Choroid plexus epithelial cell (primary cell): ENCODE measurements around the gene MXD1.

ENCODE experiments used
- DNase-seq: peaks from one replicate; pipeline ENCODE4 v3.0.0-alpha.2; 2010; ENCODE audit warnings: low read depth
- H3K4me3 ChIP-seq: 2 replicates; pipeline ENCODE4 v1.5.1; 2011; ENCODE audit warnings: low read depth, mild to moderate bottlenecking, control low read depth, low read length, moderate library complexity
- TF ChIP-seq, protein P1 (sequence below): conservative IDR thresholded peaks from 2 replicates; pipeline ENCODE4 v1.5.1; 2011; ENCODE audit warnings: low read depth, mild to moderate bottlenecking, control low read depth, inconsistent platforms, low read length, moderate library complexity

MXD1 gene

DNA sequence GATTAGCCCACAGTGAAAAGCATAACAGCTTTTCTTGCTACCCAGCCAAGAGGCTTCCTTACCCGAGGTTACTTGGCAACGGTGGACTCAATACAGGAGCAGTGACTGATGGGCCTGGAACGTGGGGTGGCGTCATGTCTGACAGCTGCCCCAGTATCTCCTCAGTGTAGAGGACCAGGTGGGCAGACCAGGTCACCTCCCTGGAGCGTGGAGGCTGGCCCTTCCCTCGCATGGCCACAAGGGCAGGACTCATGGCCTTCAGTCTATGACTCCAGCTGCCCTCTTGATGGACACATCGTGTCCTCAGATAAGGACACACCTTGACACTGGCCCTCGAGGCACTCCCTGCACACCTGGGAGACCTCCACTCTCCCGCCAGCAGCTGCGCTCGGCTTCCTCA, 40.1 kb downstream of the MXD1 start:
- TF ChIP-seq, protein P1, sequence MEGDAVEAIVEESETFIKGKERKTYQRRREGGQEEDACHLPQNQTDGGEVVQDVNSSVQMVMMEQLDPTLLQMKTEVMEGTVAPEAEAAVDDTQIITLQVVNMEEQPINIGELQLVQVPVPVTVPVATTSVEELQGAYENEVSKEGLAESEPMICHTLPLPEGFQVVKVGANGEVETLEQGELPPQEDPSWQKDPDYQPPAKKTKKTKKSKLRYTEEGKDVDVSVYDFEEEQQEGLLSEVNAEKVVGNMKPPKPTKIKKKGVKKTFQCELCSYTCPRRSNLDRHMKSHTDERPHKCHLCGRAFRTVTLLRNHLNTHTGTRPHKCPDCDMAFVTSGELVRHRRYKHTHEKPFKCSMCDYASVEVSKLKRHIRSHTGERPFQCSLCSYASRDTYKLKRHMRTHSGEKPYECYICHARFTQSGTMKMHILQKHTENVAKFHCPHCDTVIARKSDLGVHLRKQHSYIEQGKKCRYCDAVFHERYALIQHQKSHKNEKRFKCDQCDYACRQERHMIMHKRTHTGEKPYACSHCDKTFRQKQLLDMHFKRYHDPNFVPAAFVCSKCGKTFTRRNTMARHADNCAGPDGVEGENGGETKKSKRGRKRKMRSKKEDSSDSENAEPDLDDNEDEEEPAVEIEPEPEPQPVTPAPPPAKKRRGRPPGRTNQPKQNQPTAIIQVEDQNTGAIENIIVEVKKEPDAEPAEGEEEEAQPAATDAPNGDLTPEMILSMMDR, result no peak
- no peak overlapping the region for H3K4me3 ChIP-seq
- DNase-seq, result no peak

DNA sequence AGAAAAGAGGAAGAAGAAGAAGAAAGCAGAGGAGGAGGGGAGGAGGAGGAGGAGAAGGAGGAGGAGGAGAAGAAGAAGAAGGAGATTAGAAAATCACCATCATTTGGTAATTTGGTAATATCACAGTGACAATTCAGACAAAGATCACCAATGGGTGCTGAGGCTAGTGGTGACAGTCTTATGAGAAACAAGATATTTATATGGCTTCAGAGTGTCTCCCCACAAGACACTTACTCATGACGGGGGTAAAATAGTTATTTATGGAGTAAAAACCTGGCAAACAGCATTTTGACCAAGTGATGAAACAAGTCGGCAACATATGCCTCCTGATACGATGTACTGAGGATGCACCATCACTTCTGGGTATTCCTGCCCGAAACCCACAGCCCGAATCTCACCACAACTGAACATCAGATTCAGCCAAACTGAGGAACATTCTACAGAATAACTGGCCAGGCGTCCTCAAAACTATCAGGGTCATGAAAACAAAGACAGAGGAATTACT, 41.6 kb downstream of the MXD1 start:
- TF ChIP-seq, protein P1, result no peak
- H3K4me3 ChIP-seq, result no peak overlapping the region
- no peak for DNase-seq

DNA sequence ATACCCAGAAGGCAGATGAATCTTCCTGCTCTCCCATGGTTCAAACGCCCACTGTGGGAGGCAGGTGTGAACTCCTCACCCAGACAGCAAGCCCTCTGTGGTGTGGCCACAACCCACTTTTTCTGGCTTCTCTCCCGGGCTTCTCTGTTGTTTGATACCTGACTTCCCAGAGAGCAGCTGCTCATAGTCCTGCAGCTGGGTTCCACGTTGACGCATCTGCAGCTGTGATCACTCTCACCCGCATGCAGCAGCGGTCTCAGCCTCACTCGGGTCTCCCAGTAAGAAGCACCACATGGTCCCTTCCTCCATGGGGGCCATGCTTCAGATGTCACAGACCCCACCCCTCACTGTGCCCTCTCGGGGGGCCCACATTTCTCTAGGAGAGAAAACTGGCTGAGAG, 43.1 kb downstream of the MXD1 start:
- no peak overlapping the region for H3K4me3 ChIP-seq
- DNase-seq, result no peak
- TF ChIP-seq, protein P1, result no peak

DNA sequence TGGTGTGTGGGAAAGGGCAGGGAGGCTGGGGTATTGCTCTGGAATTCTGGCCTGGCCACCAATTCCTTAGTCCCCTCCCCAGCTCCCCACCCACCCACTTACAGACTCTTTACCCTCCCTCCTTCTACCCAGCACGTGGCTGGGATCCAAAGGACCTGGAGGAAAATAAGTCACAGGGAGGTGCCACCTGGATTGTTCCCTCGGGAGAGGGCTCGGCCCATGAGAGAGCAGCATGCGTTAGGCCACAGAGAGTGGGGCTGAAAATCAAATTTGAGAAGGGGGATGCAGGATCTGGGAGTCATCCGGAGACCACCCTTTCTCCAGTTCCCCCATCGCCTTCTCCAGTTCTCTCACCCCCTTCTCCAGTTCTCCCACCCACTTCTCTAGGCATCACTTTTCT, 43.6 kb downstream of the MXD1 start:
- TF ChIP-seq, protein P1, result no peak
- no peak for DNase-seq
- H3K4me3 ChIP-seq, result no peak overlapping the region

DNA sequence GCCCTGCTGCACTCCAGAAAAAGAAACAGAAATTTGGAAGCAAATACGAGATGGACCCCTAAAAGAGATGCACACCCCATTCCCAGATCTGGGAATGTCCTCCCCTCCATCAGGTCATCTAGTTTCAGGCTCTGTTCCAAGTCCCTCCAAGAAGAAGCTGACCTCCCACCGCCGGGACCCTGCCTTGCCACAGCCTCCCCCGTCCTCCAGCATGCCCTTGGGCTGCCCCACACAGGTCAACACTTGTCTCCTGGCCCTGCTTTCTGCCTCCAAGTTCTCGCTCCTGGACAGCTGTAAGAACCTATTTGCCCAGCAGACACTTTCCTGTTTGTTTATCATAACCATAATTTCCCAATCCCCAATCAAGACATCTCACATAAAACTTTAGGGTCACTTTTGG, 44.5 kb downstream of the MXD1 start:
- DNase-seq, result no peak
- TF ChIP-seq, protein P1, result no peak
- no peak overlapping the region for H3K4me3 ChIP-seq

DNA sequence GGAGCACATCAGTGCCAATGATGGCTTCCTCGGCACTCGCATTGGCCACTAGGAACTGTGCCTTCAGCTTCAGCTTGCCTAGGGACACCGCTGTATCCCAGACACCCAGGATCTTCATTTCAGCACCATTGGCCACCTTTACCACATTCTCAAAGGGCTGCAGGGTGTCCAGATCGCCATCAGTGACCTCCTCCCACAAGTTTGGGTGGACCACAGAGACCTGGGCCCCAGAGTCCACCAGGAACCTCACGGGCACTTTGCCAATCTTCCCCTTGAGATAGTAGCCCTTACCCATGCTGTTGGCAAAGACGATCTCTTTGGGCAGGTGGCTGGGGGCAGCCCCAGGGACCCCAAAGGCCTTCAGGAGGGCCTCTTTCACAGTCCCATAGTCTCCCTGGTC, 45.9 kb downstream of the MXD1 start:
- TF ChIP-seq, protein P1, result no peak
- no peak for DNase-seq
- H3K4me3 ChIP-seq, result no peak overlapping the region

DNA sequence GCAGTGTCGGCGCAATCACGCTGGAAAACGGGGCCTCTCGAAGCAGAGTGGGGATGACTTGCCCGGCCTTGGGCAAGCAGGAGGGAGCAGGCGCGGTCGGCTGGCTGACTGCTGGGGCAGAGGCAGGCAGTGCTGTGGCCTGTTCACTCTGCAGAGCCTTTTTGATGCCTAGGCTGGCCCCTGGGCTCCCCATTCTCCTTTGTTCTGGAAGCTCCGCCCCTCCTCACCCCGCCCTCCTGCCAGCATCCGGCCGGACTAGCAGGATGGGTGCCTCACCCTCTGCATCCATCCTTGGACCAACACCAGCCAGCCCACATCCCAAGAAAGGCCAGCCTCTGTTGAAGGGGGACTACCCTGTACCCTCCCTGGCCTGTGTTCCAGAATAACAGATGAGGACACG, 46.6 kb downstream of the MXD1 start, which contains the start of gene ASPRV1:
TSS of gene ASPRV1 (minus strand) at position 136 of the 400 bp plus-strand sequence. CDS start 195 bp downstream, outside the sequence.
- DNase-seq, result no peak
- TF ChIP-seq, protein P1, result no peak
- no peak within 1 kb of the TSS for H3K4me3 ChIP-seq
